GM12864 (cell line): ENCODE data around the gene ANKS1A.

ENCODE experiments used
- DNase-seq: peaks from one replicate; pipeline ENCODE4 v3.0.0-alpha.2; 2011; ENCODE audit warnings: low read depth
- H3K4me3 ChIP-seq: 2 replicates; pipeline ENCODE4 v1.5.1; 2011; ENCODE audit warnings: mild to moderate bottlenecking, low read depth, low read length, control low read depth
- TF ChIP-seq, protein P1 (sequence below): IDR thresholded peaks from 2 replicates; pipeline ENCODE4 v1.5.1; 2011; ENCODE audit warnings: low read depth, mild to moderate bottlenecking, moderate library complexity, low read length, control low read depth, inconsistent platforms; ENCODE audit errors: missing control alignments

ANKS1A gene

DNA sequence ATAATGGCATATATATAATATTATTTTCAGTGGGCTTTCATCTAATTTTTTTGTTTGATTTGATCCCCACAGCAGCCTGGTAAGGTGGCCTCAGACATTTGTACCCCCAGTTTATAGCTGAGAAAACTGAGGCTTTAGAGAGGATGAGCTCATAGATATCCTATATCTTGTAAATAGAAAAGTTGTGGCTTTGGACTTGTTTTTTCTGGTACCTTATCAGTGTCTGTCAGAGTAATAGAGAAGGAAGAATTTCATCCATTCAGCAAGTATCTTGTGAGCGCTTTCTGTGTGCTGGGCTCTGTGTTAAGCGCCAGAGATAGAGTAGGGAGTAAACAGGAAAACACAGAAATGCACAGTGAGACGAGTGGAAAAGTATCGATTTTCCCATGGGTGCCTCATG, 29.1 kb upstream of the ANKS1A start:
- TF ChIP-seq, protein P1, sequence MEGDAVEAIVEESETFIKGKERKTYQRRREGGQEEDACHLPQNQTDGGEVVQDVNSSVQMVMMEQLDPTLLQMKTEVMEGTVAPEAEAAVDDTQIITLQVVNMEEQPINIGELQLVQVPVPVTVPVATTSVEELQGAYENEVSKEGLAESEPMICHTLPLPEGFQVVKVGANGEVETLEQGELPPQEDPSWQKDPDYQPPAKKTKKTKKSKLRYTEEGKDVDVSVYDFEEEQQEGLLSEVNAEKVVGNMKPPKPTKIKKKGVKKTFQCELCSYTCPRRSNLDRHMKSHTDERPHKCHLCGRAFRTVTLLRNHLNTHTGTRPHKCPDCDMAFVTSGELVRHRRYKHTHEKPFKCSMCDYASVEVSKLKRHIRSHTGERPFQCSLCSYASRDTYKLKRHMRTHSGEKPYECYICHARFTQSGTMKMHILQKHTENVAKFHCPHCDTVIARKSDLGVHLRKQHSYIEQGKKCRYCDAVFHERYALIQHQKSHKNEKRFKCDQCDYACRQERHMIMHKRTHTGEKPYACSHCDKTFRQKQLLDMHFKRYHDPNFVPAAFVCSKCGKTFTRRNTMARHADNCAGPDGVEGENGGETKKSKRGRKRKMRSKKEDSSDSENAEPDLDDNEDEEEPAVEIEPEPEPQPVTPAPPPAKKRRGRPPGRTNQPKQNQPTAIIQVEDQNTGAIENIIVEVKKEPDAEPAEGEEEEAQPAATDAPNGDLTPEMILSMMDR: no peak
- no peak for DNase-seq
- H3K4me3 ChIP-seq: no peak overlapping the region

DNA sequence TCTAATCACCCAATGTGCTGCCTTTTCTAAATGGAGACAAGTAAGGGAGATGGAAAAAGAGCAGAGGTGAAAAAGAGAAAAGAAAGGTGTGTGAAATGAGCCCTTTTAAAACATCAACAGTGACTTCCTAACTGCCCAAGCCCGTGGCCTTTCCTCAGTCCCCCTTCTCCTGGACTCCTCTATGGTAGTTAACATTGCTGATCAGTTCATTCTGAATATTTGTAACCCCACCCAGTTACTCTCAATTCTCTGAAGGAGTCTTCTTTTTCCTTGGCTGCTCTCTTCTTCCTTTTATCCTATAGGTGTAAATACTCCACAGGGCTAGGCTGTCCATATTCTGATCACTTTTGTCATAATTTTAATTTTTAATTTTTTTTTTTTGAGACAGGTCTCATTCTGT, 28.3 kb upstream of the ANKS1A start:
- DNase-seq: no peak
- TF ChIP-seq, protein P1: no peak
- no peak overlapping the region for H3K4me3 ChIP-seq

DNA sequence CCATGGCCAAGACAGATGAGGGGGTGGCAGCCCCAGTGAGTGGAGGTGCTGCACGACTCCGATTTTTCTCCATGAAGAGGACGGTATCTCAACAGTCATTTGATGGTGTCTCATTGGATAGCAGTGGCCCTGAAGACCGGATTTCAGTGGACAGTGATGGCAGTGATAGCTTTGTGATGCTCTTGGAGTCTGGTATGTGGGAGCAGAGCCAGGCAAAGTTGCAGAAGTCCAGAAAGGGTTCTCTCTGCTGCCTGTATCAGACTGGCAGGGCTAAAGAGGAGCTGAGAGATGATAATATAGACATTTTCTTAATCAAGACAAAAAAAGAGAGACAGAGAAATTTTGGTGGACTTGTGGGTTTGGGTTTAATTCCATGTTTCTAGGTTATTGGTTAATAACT, 25.0 kb upstream of the ANKS1A start:
- DNase-seq: no peak
- TF ChIP-seq, protein P1: no peak
- no peak overlapping the region for H3K4me3 ChIP-seq

DNA sequence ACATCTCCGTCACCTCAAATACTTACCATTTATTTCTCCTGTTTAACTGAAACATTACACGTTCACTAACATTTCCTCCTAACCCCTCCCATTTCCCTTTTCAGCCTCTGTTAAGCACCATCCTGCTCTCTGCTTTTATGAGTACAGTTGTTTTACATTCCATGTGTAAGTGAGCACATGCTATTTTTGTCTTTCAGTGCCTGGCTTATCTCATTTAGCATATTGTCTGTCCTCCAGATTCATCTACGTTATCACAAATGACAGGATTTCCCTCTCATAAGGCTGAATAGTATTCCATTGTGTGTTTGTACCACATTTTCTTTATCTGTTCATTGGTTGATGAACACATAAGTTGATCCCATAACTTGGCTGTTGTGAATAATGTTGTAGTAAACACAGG, 23.9 kb upstream of the ANKS1A start:
- no peak for DNase-seq
- TF ChIP-seq, protein P1: no peak
- no peak overlapping the region for H3K4me3 ChIP-seq

DNA sequence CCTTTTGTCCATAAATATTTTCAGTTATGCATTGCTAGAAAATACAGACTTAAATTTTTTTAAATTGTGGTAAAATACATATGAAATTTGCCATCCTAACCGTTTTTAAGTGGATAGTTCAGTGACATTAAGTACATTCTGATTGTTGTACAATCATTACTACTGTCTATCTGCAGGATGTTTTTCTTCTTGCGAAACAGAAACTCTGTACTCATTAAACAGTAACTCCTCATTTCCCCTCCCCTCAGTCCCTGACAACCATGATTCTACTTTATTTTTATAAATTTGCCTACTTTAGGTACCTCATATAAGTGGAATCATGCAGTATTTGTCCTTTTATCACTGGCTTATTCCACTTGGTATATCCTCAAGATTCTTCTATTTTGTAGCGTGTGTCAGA, 22.5 kb upstream of the ANKS1A start:
- no peak for DNase-seq
- TF ChIP-seq, protein P1: no peak
- no peak overlapping the region for H3K4me3 ChIP-seq

DNA sequence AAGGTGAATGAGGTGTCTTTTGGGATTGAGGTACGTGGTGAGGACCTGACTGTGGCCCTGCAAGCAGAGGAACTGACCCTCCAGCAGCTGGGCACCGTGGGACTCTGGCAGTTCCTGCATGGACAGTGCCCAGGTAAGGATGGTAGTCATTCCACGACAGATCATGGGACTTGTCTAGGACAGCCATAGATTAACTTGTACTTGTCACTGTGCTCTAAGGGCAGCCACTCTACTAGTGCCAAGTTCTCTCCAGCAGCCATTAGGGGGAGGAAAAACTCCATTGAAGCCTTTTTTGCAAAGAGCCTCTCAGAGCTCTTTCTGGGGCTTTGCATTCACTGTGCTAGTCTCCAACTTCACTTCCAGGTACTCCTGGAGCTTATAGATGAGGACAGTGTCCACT, 21.6 kb upstream of the ANKS1A start:
- DNase-seq: no peak
- TF ChIP-seq, protein P1: no peak
- H3K4me3 ChIP-seq: no peak overlapping the region

DNA sequence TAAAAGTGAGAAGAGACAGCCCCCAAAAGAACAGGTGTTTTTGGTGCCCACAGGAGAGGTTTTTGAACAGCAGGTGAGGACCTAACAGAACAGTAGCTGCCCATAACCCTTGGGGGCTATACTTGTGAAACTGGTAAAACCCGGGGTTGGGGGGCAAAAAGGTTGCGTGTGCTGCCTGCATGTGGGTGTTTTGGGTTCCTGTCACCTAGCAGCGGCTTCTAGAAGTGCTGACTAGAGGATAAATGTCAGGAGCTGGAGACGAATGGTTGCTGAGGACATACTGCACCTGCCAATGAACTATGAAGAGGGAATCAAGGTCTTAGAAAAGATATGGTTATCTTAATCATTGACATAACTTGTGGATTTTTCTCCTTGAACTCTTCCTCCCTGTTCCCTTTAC, 17.2 kb upstream of the ANKS1A start:
- no peak overlapping the region for H3K4me3 ChIP-seq
- no peak for DNase-seq
- TF ChIP-seq, protein P1: no peak
